Neural progenitor cell (in vitro differentiated cells): ENCODE results near the gene KISS1.

ENCODE experiments used
- CTCF ChIP-seq: fragments of 200-600 bp; sonication (generic); IDR thresholded peaks from 2 replicates; pipeline ENCODE4 v1.5.1; 2017; ENCODE audit warnings: antibody characterized with exemption, mild to moderate bottlenecking
- EZH2 ChIP-seq: fragments of 200-600 bp; sonication (generic); IDR thresholded peaks from 2 replicates; pipeline ENCODE4 v1.6.1; 2017; ENCODE audit warnings: antibody characterized with exemption, mild to moderate bottlenecking, moderate library complexity
- EZH2phosphoT487 ChIP-seq: fragments of 200-600 bp; sonication (generic); IDR thresholded peaks from 2 replicates; pipeline ENCODE4 v1.6.1; 2017; ENCODE audit warnings: antibody characterized with exemption

GRCh38 chr1:204230211-204230610 is 33.9 kb upstream of the KISS1 start:
- TF ChIP-seq EZH2phosphoT487: no peak
- TF ChIP-seq CTCF: no peak
- TF ChIP-seq EZH2: no peak
